ENCODE data around the gene TMEM270.

Gene TMEM270

GRCh38 chr7:73899731-73900142, 38.8 kb downstream of the TMEM270 start:
- TF ChIP-seq EZH2 (IDR thresholded peaks at IDR 0.05; ENCODE audit: borderline replicate concordance, low read length) = no peak
- TF ChIP-seq CTCF (IDR thresholded peaks at IDR 0.05; ENCODE audit: low read length) = no peak
- Histone ChIP-seq H2AFZ (ENCODE audit: low read length) (no peak overlapping the region), H3K4me2 (ENCODE audit: low read length) (no peak overlapping the region)

GRCh38 chr7:73900286-73900685, 39.3 kb downstream of the TMEM270 start:
- Histone ChIP-seq H3K9me2 (ENCODE audit: low read depth, low read length) (no peaks in the 10 kb centered on the region), H2AFZ (ENCODE audit: low read length) (no peak overlapping the region), H3F3A (ENCODE audit: insufficient read depth, low read length) (no peaks in the 10 kb centered on the region), H3K4me1 (ENCODE audit: insufficient read depth, low read length, severe bottlenecking) (no peaks in the 10 kb centered on the region), H3K9ac (ENCODE audit: low read length) (no peak overlapping the region), H3K36me3 (ENCODE audit: insufficient read depth, low read length) (no peaks in the 10 kb centered on the region), H3K79me2 (ENCODE audit: insufficient read depth, low read length) (no peaks in the 10 kb centered on the region), H3K27me3 (ENCODE audit: insufficient read depth, low read length) (peaks cover 9% of the 10 kb centered on the region; the same call in 1 of the 2 replicates), H3K9me3 (ENCODE audit: low read length) (no peaks in the 10 kb centered on the region), H4K20me1 (ENCODE audit: insufficient read depth, low read length) (no peaks in the 10 kb centered on the region), H3K4me3 (ENCODE audit: low read depth, low read length, poor library complexity, severe bottlenecking) (no peak overlapping the region), H3K4me2 (ENCODE audit: low read length) (no peak overlapping the region), H3K27ac (ENCODE audit: low read depth, low read length, poor library complexity, severe bottlenecking) (no peak overlapping the region)
- TF ChIP-seq EZH2 (IDR thresholded peaks at IDR 0.05; ENCODE audit: borderline replicate concordance, low read length) (no peak), CTCF (IDR thresholded peaks at IDR 0.05; ENCODE audit: low read length) (no peak)

More at GRCh38 chr7:73899731-73900142, 38.8 kb downstream of the TMEM270 start:
- Histone ChIP-seq H3K9ac (ENCODE audit: low read length) (no peak overlapping the region), H3K4me3 (ENCODE audit: low read depth, low read length, poor library complexity, severe bottlenecking) (no peak overlapping the region), H3K4me1 (ENCODE audit: insufficient read depth, low read length, severe bottlenecking) (no peaks in the 10 kb centered on the region), H3K36me3 (ENCODE audit: insufficient read depth, low read length) (no peaks in the 10 kb centered on the region), H3K9me3 (ENCODE audit: low read length) (no peaks in the 10 kb centered on the region), H3F3A (ENCODE audit: insufficient read depth, low read length) (no peaks in the 10 kb centered on the region), H3K9me2 (ENCODE audit: low read depth, low read length) (no peaks in the 10 kb centered on the region), H3K27ac (ENCODE audit: low read depth, low read length, poor library complexity, severe bottlenecking) (no peak overlapping the region), H3K79me2 (ENCODE audit: insufficient read depth, low read length) (no peaks in the 10 kb centered on the region), H4K20me1 (ENCODE audit: insufficient read depth, low read length) (no peaks in the 10 kb centered on the region), H3K27me3 (ENCODE audit: insufficient read depth, low read length) (peaks cover 13% of the 10 kb centered on the region; the same call in 1 of the 2 replicates)

DNA sequence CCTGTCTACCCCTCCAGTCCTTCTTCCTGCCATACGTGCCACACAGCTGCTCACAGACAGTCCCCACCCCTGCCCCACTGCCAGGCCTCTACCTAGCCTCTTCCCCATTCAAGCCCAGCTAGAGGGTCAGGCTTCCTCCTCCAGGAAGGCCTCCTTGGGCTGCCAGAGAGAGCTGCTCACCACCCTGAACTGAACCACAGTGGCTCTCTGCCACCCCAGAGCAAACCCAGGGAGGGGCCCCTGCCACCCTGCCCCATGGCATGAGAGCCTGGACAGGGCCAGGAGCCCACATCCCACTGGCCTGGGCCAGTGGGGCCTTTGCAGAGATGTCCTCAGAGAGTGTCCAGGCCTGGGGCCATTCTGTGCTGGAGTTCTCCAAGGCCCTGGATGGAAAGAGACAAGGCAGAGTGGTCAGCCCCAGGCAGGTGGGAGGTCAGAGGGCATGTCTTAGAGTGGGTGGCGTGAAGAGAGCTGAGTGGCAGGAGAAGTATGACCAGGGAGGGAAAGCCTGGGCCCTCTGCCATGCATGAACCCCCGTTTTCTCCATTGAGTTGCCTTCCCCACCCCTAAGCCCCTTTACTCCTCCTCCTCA, 40.4 kb downstream of the TMEM270 start:
- Histone ChIP-seq H3K27ac (ENCODE audit: low read depth, low read length, poor library complexity, severe bottlenecking) (no peak overlapping the region), H3K4me3 (ENCODE audit: low read depth, low read length, poor library complexity, severe bottlenecking) (no peak overlapping the region), H3K4me1 (ENCODE audit: insufficient read depth, low read length, severe bottlenecking) (no peaks in the 10 kb centered on the region), H3K36me3 (ENCODE audit: insufficient read depth, low read length) (no peaks in the 10 kb centered on the region), H3K79me2 (ENCODE audit: insufficient read depth, low read length) (no peaks in the 10 kb centered on the region), H3K4me2 (ENCODE audit: low read length) (no peak overlapping the region), H3F3A (ENCODE audit: insufficient read depth, low read length) (no peaks in the 10 kb centered on the region), H3K27me3 (ENCODE audit: insufficient read depth, low read length) (peaks cover 5% of the 10 kb centered on the region; the same call in 1 of the 2 replicates), H2AFZ (ENCODE audit: low read length) (no peak overlapping the region), H3K9ac (ENCODE audit: low read length) (no peak overlapping the region), H3K9me2 (ENCODE audit: low read depth, low read length) (no peaks in the 10 kb centered on the region), H4K20me1 (ENCODE audit: insufficient read depth, low read length) (no peaks in the 10 kb centered on the region), H3K9me3 (ENCODE audit: low read length) (no peaks in the 10 kb centered on the region)
- TF ChIP-seq EZH2 (IDR thresholded peaks at IDR 0.05; ENCODE audit: borderline replicate concordance, low read length) (no peak), CTCF (IDR thresholded peaks at IDR 0.05; ENCODE audit: low read length) (no peak)
